Measurements from ENCODE around the gene MCRS1. TPM values are rescaled to one million over a fixed set of nuclear protein-coding genes. Genes with fewer than 3 reads are reported as not detected.
A peak's percentile ranks its signal among the peaks of the same experiment; 100 is the strongest.

Gene MCRS1
- total and polyA plus RNA-seq, 10 of the 15 experiments (the other 5 are each of a cell fraction or from before 2014, with no cell fraction given) = 34.3 to 82.8 (median 57.6) TPM

DNA sequence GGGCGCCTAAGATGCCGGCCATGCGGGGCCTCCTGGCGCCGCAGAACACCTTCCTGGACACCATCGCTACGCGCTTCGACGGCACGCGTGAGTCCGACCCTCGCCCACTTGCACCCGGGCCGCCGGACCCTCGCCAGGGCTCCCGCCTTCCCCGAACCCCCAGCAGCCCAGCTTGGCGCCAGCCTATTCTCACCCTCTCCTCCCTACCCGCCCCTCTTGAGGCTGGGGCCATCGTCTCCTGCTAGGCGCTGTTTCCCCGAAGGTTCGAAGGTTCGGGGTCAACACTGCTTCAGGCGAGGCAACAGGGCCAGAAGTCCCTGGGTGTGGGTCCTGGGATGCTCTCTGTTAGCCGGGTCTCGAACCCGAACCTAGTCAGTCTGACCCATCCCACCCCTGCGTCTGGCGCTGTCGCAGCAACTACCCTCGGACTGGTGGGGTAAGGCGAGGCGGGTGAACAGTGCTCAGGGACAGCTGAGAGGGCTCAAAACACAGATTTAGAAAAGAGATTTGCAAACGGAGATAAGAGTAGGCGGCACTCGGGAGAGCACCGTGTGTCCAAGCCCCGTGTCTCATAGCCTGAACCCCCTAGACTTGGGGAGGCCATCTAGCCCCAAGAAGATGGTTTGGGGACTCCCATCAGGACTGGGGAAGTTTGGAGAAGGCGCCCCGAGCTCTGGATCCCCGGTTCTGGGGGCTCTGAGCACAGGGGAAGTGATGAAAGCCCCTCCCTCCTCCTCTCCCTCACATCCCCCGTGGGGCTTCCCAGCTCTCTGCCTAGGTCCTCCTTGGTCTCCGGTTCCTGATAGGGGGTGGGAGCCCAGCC is 28.3 kb downstream of the MCRS1 start:
- POLR2A ChIA-PET = no interaction called here
- H2AFZ ChIP-seq (ENCODE audit: control insufficient read depth, low read depth, low read length) = no peak overlapping the region
- no peak overlapping the region for H3K27ac ChIP-seq (ENCODE audit: control insufficient read depth, insufficient read depth)
- no peak overlapping the region for H3K4me3 ChIP-seq
- TF ChIP-seq ZNF207 (IDR thresholded peaks at IDR 0.05; ENCODE audit: borderline replicate concordance) (no peak), ZNF592 (IDR thresholded peaks at IDR 0.05) (no peak), LARP7 (IDR thresholded peaks at IDR 0.05) (no peak), MEF2B (IDR thresholded peaks at IDR 0.05; ENCODE audit: partially characterized antibody, poor library complexity, severe bottlenecking) (no peak), GATAD2B (conservative IDR thresholded peaks at IDR 0.05; ENCODE audit: low read depth) (no peak), POLR2AphosphoS2 (IDR thresholded peaks at IDR 0.05; ENCODE audit: low read depth, low read length) (no peak), PAX5 (IDR thresholded peaks at IDR 0.05; ENCODE audit: borderline replicate concordance, low read depth, low read length) (no peak), RUNX3 (IDR thresholded peaks at IDR 0.05; ENCODE audit: low read length) (no peak), BCL11A (IDR thresholded peaks at IDR 0.05; ENCODE audit: low read depth, low read length) (no peak), EED (IDR thresholded peaks at IDR 0.05; ENCODE audit: low read depth) (no peak), CHD4 (IDR thresholded peaks at IDR 0.05) (no peak), PBX3 (IDR thresholded peaks at IDR 0.05; ENCODE audit: insufficient replicate concordance, low read depth, low read length) (no peak)
- in situ Hi-C loops (cut with MboI) = no loop called here
- H3K4me1 ChIP-seq (ENCODE audit: control insufficient read depth, insufficient read depth, low read length) = peaks cover 14% of the 10 kb centered on the region
- no TSS peak for BruUV-seq (replicated peaks)
- H4K20me1 ChIP-seq (ENCODE audit: control insufficient read depth, insufficient read depth) = no peaks in the 10 kb centered on the region; the same call in 1 of the 2 replicates
- no peak overlapping the region for H3K9ac ChIP-seq (ENCODE audit: control insufficient read depth, insufficient read depth, low read length)
- no peaks in the 10 kb centered on the region for H3K36me3 ChIP-seq (ENCODE audit: control insufficient read depth in 2 of 2, insufficient read depth in 2 of 2, low read length in 1 of 2)
- SMC1A ChIA-PET (ENCODE audit: uncharacterized antibody, unreplicated experiment) = no interaction called here
- 21% methylated on average over 41 of the region's 47 CpGs for whole genome bisulfite sequencing (ENCODE audit: insufficient coverage, insufficient replicate concordance, low lambda C conversion rate, missing lambda C conversion rate)
- H3K79me2 ChIP-seq (ENCODE audit: control insufficient read depth, insufficient read depth, low read length) = no peaks in the 10 kb centered on the region
- no peak for FAIRE-seq
- ATAC-seq = no peak
- no peak for DNase-seq (ENCODE audit: low read depth, low spot score)
- CTCF ChIA-PET = interaction anchor here (1.0 to 1.4 kb wide), 2 partner anchors 42 to 190 kb away, joined by 3 read pairs; no protein-coding TSS in a partner anchor
- RAD21 ChIA-PET (ENCODE audit: unreplicated experiment) = interaction anchor here (0.8 kb wide), 1 partner anchor 177 kb away, joined by 3 read pairs; no protein-coding TSS in a partner anchor
- peaks cover 13 to 24% of the 10 kb centered on the region in 2 experiments for H3K27me3 ChIP-seq (replicated peaks in 1 of 2; ENCODE audit: control insufficient read depth in 2 of 2, insufficient read depth in 2 of 2, low read length in 1 of 2)
- H3K9me3 ChIP-seq (replicated peaks; ENCODE audit: control insufficient read depth, insufficient read depth, low read length) = no peaks in the 10 kb centered on the region
- intact Hi-C loops (cut with micrococcal nuclease; ENCODE audit: unreplicated experiment) = no loop called here
- peak overlapping the region; percentile 96 for H3K4me2 ChIP-seq (ENCODE audit: control insufficient read depth, insufficient read depth)

All from GM12878 (cell line).